A204.1 (cell line): ENCODE data around the gene ADAMTS16.

ENCODE experiments used
- FAIRE-seq: peaks from 2 replicates; lab custom pipeline; 2012; peaks lifted over from hg19 to GRCh38; lab: Jason Lieb, UNC

ADAMTS16 gene

DNA sequence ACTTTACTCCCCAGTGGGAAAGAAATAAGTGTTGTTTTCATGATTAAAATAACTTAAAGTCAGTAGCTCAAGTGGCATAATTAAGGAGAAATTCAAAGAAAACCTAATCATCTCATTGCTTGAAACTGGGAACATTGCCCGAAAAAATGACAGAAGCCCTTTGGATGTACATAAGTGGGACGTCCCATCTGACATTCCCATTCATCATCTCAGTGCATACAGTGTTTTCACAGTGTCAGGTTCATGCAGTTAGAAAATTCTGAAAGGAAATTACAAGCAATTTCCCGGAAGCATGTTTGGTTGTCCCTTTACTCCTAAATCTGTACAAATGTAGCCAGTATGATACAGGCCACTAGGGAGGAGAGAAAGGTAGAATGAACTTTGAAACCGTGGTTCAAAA is 95.6 kb downstream of the ADAMTS16 start:
- FAIRE-seq, result no peak

DNA sequence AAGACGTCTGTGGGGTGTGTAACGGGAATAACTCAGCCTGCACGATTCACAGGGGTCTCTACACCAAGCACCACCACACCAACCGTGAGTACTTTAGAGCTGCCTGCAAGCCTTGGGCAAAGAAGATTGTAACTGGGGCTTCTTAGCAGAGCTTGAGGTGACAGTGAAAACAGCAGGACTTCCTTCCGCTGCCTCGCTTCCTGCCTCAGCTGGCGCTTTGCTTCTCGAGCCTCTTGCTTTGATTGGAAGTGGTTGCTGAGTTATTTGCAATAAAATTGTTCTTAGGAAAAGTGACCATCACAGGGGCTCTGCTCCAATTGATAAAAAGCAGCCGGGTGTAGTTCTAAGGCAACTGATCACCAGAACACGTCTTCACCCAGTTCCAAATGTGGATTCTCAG is 99.1 kb downstream of the ADAMTS16 start:
- FAIRE-seq, result no peak

DNA sequence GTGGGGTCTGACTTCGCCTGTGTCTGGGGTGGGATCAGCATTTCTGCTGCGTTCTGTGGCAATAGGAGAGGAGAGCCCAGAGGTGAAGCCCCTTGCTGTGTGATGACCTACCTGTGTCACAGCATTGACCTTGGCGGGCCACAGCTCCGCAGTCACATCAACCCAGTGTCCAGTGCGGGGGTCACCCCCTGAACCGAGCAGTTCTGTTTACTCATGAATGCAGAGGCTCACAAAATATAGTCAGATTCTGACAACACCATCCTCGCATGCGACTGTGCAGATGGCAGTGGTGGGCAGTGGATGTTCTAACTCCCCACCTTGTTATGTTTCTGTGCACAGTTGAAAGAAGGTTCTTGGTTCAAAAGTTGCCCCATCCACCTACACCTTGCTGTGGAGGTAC is 100.1 kb downstream of the ADAMTS16 start:
- FAIRE-seq, result no peak

DNA sequence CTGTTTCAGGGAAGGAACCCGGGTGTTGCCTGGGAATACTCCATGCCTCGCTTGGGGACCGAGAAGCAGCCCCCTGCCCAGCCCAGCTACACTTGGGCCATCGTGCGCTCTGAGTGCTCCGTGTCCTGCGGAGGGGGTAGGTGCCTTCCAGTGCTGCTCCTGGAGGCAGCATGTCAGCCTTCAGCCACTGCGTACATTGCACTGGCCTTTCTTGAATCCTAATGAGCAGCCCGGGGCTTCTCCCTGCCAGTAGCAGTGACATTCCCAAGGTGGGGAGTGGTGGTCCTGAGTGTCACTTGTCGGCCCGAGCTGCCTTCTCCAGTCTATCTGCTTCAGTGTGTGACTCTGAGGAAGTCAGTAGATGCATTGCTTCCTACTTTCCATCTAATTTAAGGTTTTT is 101.9 kb downstream of the ADAMTS16 start:
- no peak for FAIRE-seq

DNA sequence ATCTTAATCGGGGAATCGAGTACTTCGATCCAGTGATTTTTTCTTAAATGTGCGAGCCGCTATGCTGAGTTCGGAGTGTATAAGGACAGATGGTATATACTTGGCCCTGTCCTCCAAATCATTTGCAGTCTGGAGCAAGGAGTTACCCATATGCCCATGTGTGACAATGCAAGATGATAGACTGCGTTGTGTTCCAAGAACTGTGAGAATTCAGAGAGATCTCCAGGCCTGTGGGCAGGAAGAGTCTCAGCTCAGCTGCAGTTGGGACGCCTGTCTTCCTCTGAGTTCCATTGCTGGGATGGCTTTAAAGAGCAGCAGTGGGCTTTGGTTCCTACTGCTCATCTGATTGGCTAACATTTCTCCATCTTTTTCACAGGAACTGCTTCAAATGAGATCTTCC is 106.6 kb downstream of the ADAMTS16 start:
- FAIRE-seq, result no peak

DNA sequence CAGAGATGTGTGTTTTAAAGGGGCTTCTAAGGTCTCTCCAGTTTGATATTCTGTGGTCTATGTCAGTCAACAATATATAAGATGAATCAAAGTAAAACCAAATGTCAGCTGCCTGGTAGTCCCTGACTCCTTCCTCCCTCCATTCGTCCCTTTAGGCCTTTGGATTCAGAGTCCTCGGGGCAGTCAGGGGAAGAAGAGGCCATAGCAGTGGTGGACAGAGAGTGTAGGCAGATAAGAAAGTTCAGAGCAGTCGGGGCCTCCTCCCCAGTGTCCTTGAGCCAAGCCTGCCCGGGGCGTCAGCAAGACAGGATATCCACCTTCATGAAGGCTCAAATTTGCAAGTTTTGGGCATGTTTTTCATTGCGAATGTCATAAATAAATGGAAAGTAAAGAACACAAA is 110.6 kb downstream of the ADAMTS16 start:
- no peak for FAIRE-seq

DNA sequence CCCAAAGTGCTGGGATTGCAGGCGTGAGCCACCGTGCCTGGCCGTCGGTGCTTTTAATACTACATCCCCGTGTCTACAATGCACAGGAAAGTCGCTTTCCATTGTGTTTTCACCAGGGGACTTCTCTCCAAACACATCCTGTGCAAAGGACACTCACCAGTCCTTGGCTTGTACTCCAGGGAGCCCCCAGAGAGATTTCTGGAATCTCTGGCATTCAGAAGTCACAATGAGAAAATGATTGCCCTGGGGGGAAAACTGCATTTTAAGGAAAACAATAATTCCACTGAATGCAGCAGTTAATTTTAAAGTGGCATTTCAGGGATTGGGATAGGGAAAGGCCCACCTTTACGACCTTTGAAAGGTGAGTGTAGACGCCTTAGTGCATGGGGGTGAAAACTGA is 112.0 kb downstream of the ADAMTS16 start:
- FAIRE-seq, result no peak

DNA sequence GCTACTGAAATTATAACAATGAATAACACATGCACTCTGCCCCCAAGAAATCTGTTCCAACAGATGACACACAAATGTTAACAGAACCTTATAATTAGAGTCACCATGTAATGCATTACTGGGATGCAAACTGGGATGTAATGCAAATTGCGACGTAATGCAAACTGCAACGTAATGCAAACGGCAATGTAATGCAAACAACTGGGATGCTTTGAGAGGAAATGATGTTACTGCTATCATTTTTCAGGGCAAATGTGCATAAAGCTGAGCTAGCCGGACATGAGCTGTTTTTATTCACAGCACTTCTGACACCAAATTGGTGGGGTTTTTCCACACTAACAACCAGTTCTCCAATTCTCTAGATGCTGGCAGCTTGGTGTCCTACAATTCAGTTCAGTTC is 117.2 kb downstream of the ADAMTS16 start:
- FAIRE-seq, result no peak

DNA sequence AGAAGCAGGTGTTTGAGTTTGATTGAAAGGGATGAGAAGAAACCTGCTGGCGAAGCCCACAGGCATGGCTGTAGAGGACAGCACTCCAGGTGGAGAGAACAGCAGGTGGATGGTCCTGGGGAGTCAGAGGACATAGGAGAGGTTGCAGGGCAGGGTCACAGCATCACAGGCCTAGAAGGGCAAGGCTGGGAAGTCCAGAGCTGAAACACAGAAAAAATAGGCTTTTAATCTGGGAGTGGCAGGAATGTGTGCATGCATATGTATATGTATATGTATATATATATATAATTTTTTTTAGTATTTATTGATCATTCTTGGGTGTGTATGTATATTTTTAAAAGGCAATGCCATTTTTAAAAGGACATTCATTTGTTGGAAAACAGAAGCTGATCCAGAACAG is 118.4 kb downstream of the ADAMTS16 start:
- no peak for FAIRE-seq

DNA sequence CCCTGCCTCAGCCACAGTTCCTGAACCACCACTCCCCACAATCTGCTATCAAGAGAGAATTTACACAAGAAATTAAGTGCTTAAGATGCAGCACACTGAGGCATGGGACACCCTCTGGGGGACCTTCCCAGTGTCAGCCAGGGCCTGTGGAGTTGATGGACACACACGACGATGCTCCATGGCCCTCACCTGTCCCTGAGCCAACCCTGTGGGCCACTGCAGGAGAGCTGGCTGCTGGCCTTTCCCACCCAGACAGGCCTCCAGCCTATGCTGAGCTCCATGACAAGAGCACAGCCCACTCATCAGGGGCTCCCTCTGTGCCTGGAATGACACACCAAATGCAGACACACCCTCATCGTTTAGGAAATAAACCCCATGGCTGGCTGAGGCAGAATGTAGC is 124.6 kb downstream of the ADAMTS16 start:
- no peak for FAIRE-seq

DNA sequence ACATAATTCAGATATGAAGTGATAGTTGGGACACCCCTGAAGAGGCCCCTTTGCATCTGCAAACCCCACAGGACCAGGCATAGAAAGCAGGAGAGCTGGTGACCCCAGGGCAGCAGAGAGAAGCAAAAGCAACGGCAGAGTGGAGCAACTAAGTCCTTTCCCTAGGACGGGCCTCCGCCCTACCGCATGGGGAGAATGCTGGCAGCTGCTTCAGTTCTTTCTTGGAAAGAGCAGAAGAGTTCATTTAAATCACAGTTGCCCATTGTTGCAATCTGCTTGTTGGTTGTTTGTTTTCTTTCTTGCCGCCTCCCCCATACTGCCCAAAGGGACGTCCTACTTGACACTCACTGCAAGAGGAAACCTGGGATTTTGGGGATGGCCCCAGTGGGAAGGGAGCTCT is 126.2 kb downstream of the ADAMTS16 start:
- no peak for FAIRE-seq

DNA sequence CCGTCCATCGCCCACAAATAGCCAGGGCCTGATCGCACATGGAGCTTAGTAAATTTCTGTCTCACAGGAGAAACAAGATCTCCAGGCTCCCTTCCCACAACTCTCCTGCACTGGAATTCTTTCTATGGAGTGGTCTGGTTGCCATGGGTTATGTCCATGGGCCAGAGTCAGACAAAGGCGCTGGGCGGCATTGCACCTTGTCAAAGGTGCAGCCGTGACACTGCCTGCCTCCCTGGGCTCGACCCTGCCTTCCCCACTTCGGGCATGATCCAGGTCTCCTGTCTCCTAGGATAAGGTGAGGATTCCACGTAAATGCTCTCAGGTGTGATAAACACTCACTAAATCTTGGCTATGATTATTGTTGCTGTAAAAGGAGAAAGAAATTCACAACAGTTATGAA is 130.0 kb downstream of the ADAMTS16 start:
- no peak for FAIRE-seq

DNA sequence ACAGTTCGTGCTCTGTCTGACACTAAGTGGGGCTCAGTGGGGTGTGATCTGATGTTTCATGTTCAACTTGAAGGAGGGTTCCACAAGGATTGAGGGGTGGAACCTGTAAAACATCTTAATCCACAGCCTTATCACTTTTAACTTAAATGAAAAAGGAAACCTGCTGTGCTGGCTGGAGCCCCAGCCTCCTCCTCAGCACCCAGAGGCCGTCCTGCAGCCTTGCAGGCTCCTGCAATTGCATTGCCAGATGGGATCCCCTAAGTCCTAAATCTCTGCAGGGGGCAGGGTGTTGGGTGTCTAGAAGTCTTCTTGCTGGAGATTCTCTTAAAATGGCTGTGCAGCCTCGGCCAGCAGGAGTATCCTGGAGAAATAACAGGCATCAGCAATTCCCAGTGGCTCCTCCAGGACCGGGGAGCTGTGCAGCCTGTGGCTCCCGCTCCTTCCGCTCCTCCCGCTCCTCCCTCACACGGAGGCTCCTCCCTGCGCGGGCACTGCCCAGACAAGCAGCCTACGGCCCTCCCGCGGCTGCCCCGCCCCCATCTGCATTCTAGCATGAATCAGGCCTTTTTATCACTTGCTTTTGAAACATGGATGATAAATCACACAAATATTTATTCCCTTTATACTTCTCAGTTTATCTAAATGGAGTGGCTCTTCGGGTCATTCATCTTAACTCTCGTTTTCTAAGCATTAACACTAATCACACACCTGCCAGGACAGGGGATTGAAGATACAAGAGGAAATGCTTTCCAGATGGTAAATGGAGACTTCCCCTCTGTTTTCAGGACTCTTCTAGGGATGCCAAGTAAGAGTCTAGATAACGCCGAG is 131.0 kb downstream of the ADAMTS16 start:
- no peak for FAIRE-seq

DNA sequence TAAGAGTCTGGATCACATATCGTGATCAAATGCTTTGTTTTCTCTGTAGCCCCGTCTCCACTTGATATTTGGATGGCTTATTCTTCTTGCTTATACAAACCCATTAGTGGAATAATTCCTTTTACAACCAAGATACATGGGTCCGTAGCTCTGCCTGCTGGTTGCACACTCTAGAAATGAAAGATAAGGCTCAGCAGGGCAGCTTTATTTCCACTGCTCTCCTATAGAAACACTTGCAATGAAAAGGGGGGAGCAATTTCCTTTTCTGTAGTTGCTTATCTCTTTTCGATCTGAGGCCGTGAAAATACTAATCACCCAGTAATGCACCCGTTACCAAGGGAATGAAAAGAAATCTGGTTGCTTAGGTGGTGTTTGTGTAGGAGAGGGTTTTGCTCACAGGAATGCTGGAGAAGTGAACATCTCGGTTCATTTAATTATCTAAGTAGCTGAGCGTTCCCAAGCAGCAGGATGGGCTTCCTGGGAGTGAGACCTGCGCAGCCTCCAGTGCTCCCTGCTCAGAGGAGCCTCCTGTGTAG is 131.7 kb downstream of the ADAMTS16 start:
- FAIRE-seq, result no peak

DNA sequence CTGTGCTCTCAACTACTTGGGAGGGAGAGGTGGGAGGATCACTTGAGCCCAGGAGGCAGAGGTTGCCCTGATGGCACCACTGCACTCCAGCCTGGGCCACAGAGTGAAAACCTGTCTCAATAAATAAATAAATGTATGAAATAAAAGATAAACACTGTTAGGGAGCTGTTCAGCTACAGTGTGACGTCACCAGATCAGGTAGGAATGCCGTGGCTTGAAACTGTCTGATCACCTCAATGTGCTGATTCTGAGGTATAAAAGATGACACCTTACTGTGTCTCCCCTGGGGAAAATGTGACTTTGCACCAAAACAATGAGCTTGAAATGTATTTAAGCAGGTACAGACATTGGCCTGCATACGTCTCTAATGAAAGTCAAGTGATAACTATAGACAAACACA is 133.3 kb downstream of the ADAMTS16 start:
- no peak for FAIRE-seq

DNA sequence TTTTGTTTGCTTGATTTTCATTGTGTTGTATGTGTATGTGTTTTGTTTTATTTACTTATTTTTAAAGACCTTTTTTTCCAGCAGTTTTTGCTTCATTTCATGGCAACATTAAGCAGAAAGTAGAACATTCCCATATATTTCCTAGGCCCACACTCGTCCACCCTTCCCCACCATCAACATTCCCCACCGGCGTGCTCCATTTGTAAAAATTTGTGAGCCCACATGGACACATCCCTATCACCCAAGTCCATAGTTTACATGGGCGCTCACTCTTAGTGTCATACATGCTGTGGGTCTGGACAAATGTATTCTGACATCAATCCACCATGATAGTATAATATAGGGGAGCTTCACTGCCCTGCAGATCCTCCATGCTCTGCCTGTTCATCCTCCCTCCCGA is 133.8 kb downstream of the ADAMTS16 start:
- no peak for FAIRE-seq

DNA sequence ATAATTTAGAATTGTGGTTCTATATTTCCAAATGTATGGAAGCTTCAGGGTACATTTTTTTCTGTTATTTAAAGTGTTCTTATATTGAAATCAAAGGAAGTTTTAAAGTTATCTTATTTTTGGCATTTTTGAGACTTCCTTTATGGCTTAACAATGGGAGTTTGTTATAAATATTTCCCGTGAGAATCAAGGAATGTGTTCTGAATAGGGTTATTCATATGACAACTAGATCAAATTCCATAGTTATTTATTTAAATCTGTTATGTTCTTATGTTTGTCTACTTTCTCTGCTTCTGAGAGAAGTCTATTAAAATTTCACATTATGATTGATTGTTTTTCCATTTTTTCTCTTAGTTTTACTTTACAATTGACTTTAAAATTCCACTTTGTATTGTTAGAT is 135.1 kb downstream of the ADAMTS16 start:
- FAIRE-seq, result no peak

DNA sequence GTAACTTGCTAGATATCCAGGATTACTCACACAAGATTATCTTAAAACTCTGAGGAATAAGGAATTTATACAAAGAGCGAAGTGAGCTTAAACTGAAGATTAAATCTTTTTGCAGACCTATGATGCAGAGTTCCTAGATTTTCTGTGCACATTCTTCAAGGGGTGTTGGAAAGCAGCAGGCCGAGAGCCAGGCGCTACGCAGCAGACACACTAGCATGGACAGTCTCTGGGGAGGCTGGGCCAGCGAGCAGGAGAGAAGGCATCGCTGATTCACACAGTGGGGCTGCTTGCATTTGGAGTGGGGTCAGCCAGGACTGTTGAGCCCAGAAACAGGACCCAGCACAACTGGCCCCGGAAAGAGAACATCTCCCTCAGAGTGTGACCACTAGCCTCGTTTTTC is 136.3 kb downstream of the ADAMTS16 start:
- FAIRE-seq, result no peak

DNA sequence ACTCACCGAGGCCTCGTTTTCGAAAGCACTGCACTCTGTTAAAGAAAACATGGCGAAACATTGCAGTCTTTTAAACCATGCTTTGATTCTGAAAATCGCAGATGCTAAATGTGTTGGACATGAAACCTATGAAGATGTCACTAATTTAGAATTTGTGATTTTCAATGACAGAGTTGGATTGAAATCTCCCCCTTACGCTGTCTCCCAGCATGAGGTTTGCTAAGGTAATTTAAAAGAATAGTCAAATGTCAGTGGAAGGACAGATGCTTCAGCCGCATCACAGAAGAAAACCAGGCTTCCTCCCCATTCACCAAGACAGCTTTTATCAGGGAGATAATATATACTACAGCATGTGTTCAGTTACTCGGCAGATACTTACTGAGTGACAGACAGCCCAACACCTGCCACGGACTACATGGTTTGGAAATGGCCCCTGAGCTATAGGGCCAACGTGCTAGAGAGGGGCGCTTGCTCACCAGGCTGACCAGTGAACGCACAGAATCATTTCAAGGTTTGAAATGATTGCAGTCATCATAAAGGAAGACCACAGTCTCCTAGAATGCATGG is 136.9 kb downstream of the ADAMTS16 start:
- no peak for FAIRE-seq

DNA sequence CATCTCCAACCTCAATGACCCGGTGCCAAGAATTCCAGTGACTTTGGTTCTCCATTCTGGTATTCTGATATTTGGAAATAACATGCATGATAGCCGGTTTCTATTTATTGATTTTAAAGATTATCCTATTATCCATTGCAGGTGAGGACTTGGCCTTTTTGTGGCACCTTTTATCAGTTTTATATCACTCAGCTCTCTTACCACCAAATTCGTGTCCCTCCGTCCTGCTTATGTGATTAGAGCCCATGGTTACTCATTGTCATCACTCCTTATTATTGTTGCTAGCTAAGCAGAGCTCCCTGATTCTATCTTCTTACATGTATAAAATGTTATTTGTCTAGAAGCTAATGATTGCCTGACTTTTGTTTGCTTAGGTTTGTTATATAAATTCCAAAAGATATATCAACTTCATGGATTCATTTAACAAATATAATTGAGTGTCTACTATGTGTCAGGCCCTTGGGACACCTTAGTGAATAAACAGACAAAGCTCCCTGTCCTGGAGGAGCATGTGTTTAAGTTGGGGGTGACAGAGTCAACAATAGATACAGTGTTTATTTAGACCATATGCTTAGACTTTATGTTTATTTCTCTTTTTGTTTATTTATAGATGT is 138.2 kb downstream of the ADAMTS16 start:
- FAIRE-seq, result no peak

DNA sequence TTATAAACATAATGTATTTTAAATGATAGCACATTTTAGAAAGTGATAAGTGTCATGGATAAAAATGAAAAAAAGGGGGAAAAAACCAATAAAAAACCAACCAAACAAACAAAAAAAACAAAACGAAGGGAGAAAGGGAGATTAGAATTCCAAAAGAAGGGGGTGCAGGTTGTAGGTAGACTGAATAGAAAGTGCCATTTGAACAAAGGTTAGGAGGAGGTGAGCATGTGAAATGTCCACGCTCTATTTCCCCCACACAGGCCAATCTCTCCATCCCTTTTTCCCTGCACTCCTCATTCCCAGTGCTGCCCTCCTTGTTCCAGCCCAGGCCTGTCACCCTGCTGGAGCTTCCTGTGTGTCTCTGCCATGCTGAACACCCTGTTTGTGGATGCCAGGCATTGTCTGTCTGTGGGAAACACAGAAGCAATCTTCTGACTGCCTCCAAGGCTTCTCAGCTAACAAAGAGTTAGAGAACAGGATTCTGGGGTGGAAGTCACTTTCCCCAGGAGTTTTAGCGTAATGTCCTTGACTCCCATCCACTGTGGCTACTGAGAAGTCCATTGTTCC is 138.8 kb downstream of the ADAMTS16 start:
- no peak for FAIRE-seq

DNA sequence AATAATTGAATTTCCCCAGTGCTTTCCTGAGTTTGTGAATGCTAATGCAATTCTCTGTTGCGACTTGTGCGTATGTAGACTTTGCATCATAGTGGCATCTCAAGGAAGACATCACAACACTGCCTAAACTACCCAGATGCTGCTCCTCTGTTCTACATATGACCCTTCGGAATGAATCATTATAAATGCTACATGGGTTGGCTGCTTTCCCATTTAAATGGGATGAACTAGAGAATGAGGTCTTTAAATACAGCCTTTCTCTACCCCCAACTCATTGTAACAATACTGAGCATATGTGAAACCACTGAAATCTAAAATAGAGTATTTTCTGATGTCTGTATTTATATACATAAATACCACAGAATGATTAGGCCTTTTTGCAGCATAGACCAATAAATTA is 145.8 kb downstream of the ADAMTS16 start:
- FAIRE-seq, result no peak

DNA sequence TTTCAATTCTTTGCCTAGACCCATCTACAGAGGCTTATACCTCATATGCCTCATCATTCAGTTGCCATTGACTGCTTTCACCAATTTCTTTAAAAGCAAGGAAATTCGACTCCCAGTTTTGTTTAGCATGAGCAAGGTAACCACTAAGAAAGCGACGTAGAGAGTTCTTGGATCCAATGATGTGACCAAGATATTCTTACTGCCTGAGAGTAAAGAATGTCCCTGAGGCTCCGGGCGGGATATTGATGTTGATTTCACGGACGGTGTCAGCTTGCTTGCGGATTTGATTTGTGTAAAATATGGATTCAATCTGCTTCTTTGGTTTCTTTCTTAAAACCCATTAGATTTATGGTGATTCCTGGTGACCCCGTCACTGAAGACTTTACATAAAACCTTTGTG is 147.3 kb downstream of the ADAMTS16 start:
- FAIRE-seq, result no peak
